WTC11 (cell line): Measurements from ENCODE around the gene ALS2CL. TPM values are rescaled to one million over a fixed set of nuclear protein-coding genes. Genes with fewer than 3 reads are reported as not detected.

Experiments used
- ATAC-seq: fragments of 200-7000 bp; cut with Tn5 transposase; 2 replicates; pipeline ENCODE4 v1.10.0; 2021; ENCODE audit warnings: mild to moderate bottlenecking, moderate library complexity
- CTCF ChIA-PET: fragments of 300-600 bp; sonication (Branson Sonifier 250); formaldehyde crosslinking; loops from one replicate; lab custom pipeline; 2021; ENCODE audit warnings: antibody characterized with exemption; lab: Charles Lee
- POLR2A ChIA-PET: fragments of 350-600 bp; sonication (Branson Sonifier 250); formaldehyde crosslinking; loops from one replicate; lab custom pipeline; 2021; ENCODE audit warnings: antibody characterized with exemption; lab: Charles Lee
- DNase-seq: peaks from one replicate; pipeline ENCODE4 v3.0.0; 2021; ENCODE audit warnings: low spot score
- H3K27ac Mint-ChIP-seq: 2 replicates; pipeline ENCODE4 v1.8.0; 2021; ENCODE audit warnings: mixed read lengths
- H3K27me3 Mint-ChIP-seq: 2 replicates; pipeline ENCODE4 v1.8.0; 2021; ENCODE audit warnings: low read depth, mild to moderate bottlenecking, moderate library complexity, mixed read lengths
- H3K36me3 Mint-ChIP-seq: 2 replicates; pipeline ENCODE4 v1.8.0; 2021; ENCODE audit warnings: mixed read lengths
- H3K4me1 Mint-ChIP-seq: 2 replicates; pipeline ENCODE4 v1.8.0; 2022; ENCODE audit warnings: mixed read lengths
- H3K4me3 Mint-ChIP-seq: 2 replicates; pipeline ENCODE4 v1.8.0; 2021; ENCODE audit warnings: mild to moderate bottlenecking, moderate library complexity, mixed read lengths
- H3K9me3 Mint-ChIP-seq: 2 replicates; pipeline ENCODE4 v1.8.0; 2021; ENCODE audit warnings: mixed read lengths
- CREB1 ChIP-seq: sonication (generic); formaldehyde crosslinking; IDR thresholded peaks from 2 replicates; pipeline ENCODE4 v1.8.0; 2023; ENCODE audit warnings: mild to moderate bottlenecking, missing genetic modification reagents
- E2F1 ChIP-seq: sonication (generic); formaldehyde crosslinking; IDR thresholded peaks from 2 replicates; pipeline ENCODE4 v1.8.0; 2022; ENCODE audit warnings: mild to moderate bottlenecking, missing genetic modification reagents
- ESRRA ChIP-seq: sonication (generic); formaldehyde crosslinking; IDR thresholded peaks from 2 replicates; pipeline ENCODE4 v1.8.1; 2022; ENCODE audit warnings: mild to moderate bottlenecking, missing genetic modification reagents, borderline replicate concordance
- MAX ChIP-seq: sonication (generic); formaldehyde crosslinking; IDR thresholded peaks from 2 replicates; pipeline ENCODE4 v1.8.0; 2022; ENCODE audit warnings: mild to moderate bottlenecking, missing genetic modification reagents
- MLX ChIP-seq: sonication (generic); formaldehyde crosslinking; IDR thresholded peaks from 2 replicates; pipeline ENCODE4 v1.8.1; 2023; ENCODE audit warnings: mild to moderate bottlenecking, missing genetic modification reagents, moderate library complexity
- NR1H2 ChIP-seq: sonication (generic); formaldehyde crosslinking; IDR thresholded peaks from 2 replicates; pipeline ENCODE4 v1.9.0; 2021; ENCODE audit warnings: mild to moderate bottlenecking, moderate library complexity, missing genetic modification reagents
- PRDM15 ChIP-seq: sonication (generic); formaldehyde crosslinking; IDR thresholded peaks from 2 replicates; pipeline ENCODE4 v1.8.0; 2022; ENCODE audit warnings: missing genetic modification reagents
- PREB ChIP-seq: sonication (generic); formaldehyde crosslinking; IDR thresholded peaks from 2 replicates; pipeline ENCODE4 v1.8.1; 2022; ENCODE audit warnings: mild to moderate bottlenecking, missing genetic modification reagents, moderate library complexity, borderline replicate concordance
- USF1 ChIP-seq: sonication (generic); formaldehyde crosslinking; IDR thresholded peaks from 2 replicates; pipeline ENCODE4 v1.8.0; 2022; ENCODE audit warnings: mild to moderate bottlenecking, missing genetic modification reagents
- ZBTB43 ChIP-seq: sonication (generic); formaldehyde crosslinking; IDR thresholded peaks from 2 replicates; pipeline ENCODE4 v1.8.1; 2023; ENCODE audit warnings: mild to moderate bottlenecking, missing genetic modification reagents
- ZNF281 ChIP-seq: sonication (generic); formaldehyde crosslinking; IDR thresholded peaks from 2 replicates; pipeline ENCODE4 v1.8.0; 2023; ENCODE audit warnings: mild to moderate bottlenecking, missing genetic modification reagents
- ZNF396 ChIP-seq: fragments of 250-450 bp; sonication (Bioruptor Pico); IDR thresholded peaks from 2 replicates; pipeline ENCODE4 v1.8.0; 2021; ENCODE audit warnings: mild to moderate bottlenecking, moderate library complexity, borderline replicate concordance
- total RNA-seq: library from RNA; stranded (reverse); gene quantifications from 3 replicates; pipeline ENCODE4 v1.2.3, GENCODE V29; 2021

The ALS2CL gene
- total RNA-seq, 1 experiment from 2014 or later = 12.6 TPM

GRCh38 chr3:46719735-46720271 lies 26.3 kb upstream of the ALS2CL start:
- no peaks in the 10 kb centered on the region for H3K27me3 Mint-ChIP-seq
- no peak overlapping the region for H3K4me3 Mint-ChIP-seq
- POLR2A ChIA-PET = no interaction called here
- no peaks in the 10 kb centered on the region for H3K36me3 Mint-ChIP-seq
- H3K9me3 Mint-ChIP-seq = peaks cover 6% of the 10 kb centered on the region
- TF ChIP-seq PRDM15 (CRISPR knock-in tag) (no peak), ZNF281 (CRISPR knock-in tag) (no peak), E2F1 (no peak)
- no peak overlapping the region for H3K27ac Mint-ChIP-seq
- no peak for ATAC-seq
- H3K4me1 Mint-ChIP-seq = no peaks in the 10 kb centered on the region
- no peak for DNase-seq
- CTCF ChIA-PET = interaction anchor here (1.1 to 2.3 kb wide), 9 partner anchors 12 to 322 kb away, joined by 3 to 8 read pairs (median 4); no protein-coding TSS in a partner anchor

GRCh38 chr3:46719044-46719565 lies 25.6 kb upstream of the ALS2CL start:
- Mint-ChIP-seq H3K4me3 (no peak overlapping the region), H3K4me1 (no peaks in the 10 kb centered on the region), H3K9me3 (peaks cover 6% of the 10 kb centered on the region), H3K27ac (no peak overlapping the region), H3K27me3 (no peaks in the 10 kb centered on the region), H3K36me3 (no peaks in the 10 kb centered on the region)
- POLR2A ChIA-PET = no interaction called here
- ATAC-seq = no peak
- TF ChIP-seq ZNF396 (CRISPR knock-in tag) = no peak
- no peak for TF ChIP-seq USF1 (CRISPR knock-in tag)
- no peak for TF ChIP-seq ZBTB43 (CRISPR knock-in tag)
- no peak for TF ChIP-seq PREB (CRISPR knock-in tag)
- no peak for TF ChIP-seq MAX
- no peak for TF ChIP-seq MLX
- no peak for TF ChIP-seq NR1H2 (CRISPR knock-in tag)
- no peak for TF ChIP-seq CREB1 (CRISPR knock-in tag)
- TF ChIP-seq ESRRA (CRISPR knock-in tag) = no peak
- CTCF ChIA-PET = interaction anchor here (1.1 to 2.3 kb wide), 8 partner anchors 11 to 321 kb away, joined by 3 to 8 read pairs (median 4); no protein-coding TSS in a partner anchor
- DNase-seq = no peak
